Heart right ventricle (tissue), 16 donors: ENCODE measurements around the gene MALRD1. TPM values are rescaled to one million over a fixed set of nuclear protein-coding genes. Genes with fewer than 3 reads are reported as not detected.

Experiments used
- ATAC-seq, 8 donors: fragments of 200-7000 bp; cut with Tn5 transposase; one replicate each; pipeline ENCODE4 v1.9.1; 2020; ENCODE audit warnings: mild to moderate bottlenecking in 8 of 8, moderate library complexity in 8 of 8, moderate number of reproducible peaks in 1 of 8
- DNase-seq, 2 donors: peaks; one replicate each; pipeline ENCODE4 v3.0.0-alpha.2; 2020
- H3K27ac ChIP-seq, 10 donors: fragments of 200-600 bp; sonication (generic) in 2 of 10; one replicate each; pipeline versions ENCODE4 v1.5.0 to v1.8.0; 2020 to 2022; ENCODE audit warnings: mild to moderate bottlenecking in 3 of 10
- H3K27me3 ChIP-seq, 7 donors: fragments of 200-600 bp; one replicate each; pipeline ENCODE4 v1.8.0; 2021 to 2022; ENCODE audit warnings: mild to moderate bottlenecking in 2 of 7
- H3K36me3 ChIP-seq, 9 donors: fragments of 200-600 bp; sonication (generic) in 1 of 9; one replicate each; pipeline versions ENCODE4 v1.5.0 to v1.8.0; 2020 to 2022; ENCODE audit warnings: mild to moderate bottlenecking in 2 of 9
- H3K4me1 ChIP-seq, 9 donors: fragments of 200-600 bp; sonication (generic) in 1 of 9; one replicate each; pipeline versions ENCODE4 v1.5.0 to v1.8.0; 2020 to 2022; ENCODE audit warnings: mild to moderate bottlenecking in 4 of 9
- H3K4me3 ChIP-seq, 10 donors: fragments of 200-600 bp; sonication (generic) in 2 of 10; one replicate each; pipeline versions ENCODE4 v1.5.0 to v1.8.0; 2020 to 2022; ENCODE audit warnings: mild to moderate bottlenecking in 7 of 10, moderate library complexity in 2 of 10
- H3K9me3 ChIP-seq, 11 donors: fragments of 200-600 bp in 10 of 11; sonication (generic) in 2 of 11; one replicate each; pipeline versions ENCODE4 v1.5.0 to v1.8.0; 2013 to 2022; ENCODE audit warnings: mild to moderate bottlenecking in 2 of 11, control low read depth in 1 of 11, moderate library complexity in 1 of 11
- CTCF ChIP-seq, 9 donors: fragments of 200-600 bp; sonication (generic) in 2 of 9; IDR thresholded peaks; one replicate each; pipeline versions ENCODE4 v1.5.0 to v1.8.0; 2021 to 2022; ENCODE audit warnings: antibody characterized with exemption in 9 of 9, mild to moderate bottlenecking in 5 of 9, moderate library complexity in 1 of 9
- WGBS, 2 donors: extraction: QIAGEN DNeasy Blood & Tissue Kit; methylation state at CpG; one replicate each; pipeline ENCODE4 v1.1.7; 2013; ENCODE audit warnings: inconsistent platforms in 1 of 2; 5-methylcytosine and 5-hydroxymethylcytosine counted together
- intact Hi-C, 10 donors: fragments of 100-400 bp; cut with DNase I; formaldehyde crosslinking; loops; one replicate each; pipeline versions ENCODE4 v1.11.1 to v1.14.2; 2022
- polyA plus RNA-seq, 2 donors: library from polyadenylated mRNA; stranded (reverse); fragments of 200-250 nt; gene quantifications; one replicate each; pipeline ENCODE4 v1.2.3, GENCODE V29; 2013
- total RNA-seq, 10 donors: library from RNA; stranded (reverse); fragmentation: NEBNext Ultra II Directional in 3 of 10; extraction: Animal tissue kit (Norgen Biotek cat#: 25700) in 3 of 10; gene quantifications; one replicate each; pipeline versions ENCODE4 v1.2.1 to v1.2.4, GENCODE V29; 2021 to 2023
- donor health status: Arrhythmogenic right ventricular cardiomyopathy.
- donor health status: ischemic (EF 13 %, LVEDD 7.1; RV severe dilation, severe dysfunction).
- donor health status: healthy with polysubstance abuse.
- donor health status: DM: no; HTN: yes; CAD: no.
- donor health status: DM: no; HTN: no; CAD: no.
- donor health status: ischemic (EF 25% LVEDD 6.9; RV normal size, moderate dysfunction).
- donor health status: ischemic (EF 25% LVEDD 5.7; RV mildly dilated, moderate dysfunction).
- donor health status: healthy.
- donor health status: DM: yes; HTN: yes; CAD: no.
- donor health status: Ischemic cardiomyopathy.
- donor health status: ischemic (EF 35%, LVEDD 5.7; RV mildly dilated, moderate dysfunction).
- donor health status: nonischemic (EF 11% LVEDD 7.7; RV severe dilation, severe dysfunction).
- donor health status: DM: yes; HTN: yes; CAD: no.
- donor health status: PGD.
- donor health status: ischemic (EF 29% LVEDD 5.4; RV normal size, mild dysfunction).
- donor health status: nonischemic (EF 23%, LVEDD 6.1; RV moderate dilation, normal function).

MALRD1 gene
- total and polyA plus RNA-seq, 12 donors, result 0.10 to 2.2 (median 0.47) TPM

- intact Hi-C loops, result no loop called here
- H3K4me1 ChIP-seq, result no peaks in the 10 kb centered on the region
- H3K27me3 ChIP-seq, result no peaks in the 10 kb centered on the region
- no peaks in the 10 kb centered on the region for H3K36me3 ChIP-seq
- peaks cover 0 to 10% (median 2%) of the 10 kb centered on the region in 11 donors for H3K9me3 ChIP-seq
- ATAC-seq (no peak), DNase-seq (no peak)
- 91 to 93% methylated on average over 2 of the region's 2 CpGs for WGBS, 2 donors
- no peak for TF ChIP-seq CTCF (IDR thresholded peaks at IDR 0.05)
- H3K27ac ChIP-seq, result no peak overlapping the region
- H3K4me3 ChIP-seq, result no peak overlapping the region
Observed at GRCh38 chr10:19549503-19549902, 500.9 kb downstream of the MALRD1 start.

DNA sequence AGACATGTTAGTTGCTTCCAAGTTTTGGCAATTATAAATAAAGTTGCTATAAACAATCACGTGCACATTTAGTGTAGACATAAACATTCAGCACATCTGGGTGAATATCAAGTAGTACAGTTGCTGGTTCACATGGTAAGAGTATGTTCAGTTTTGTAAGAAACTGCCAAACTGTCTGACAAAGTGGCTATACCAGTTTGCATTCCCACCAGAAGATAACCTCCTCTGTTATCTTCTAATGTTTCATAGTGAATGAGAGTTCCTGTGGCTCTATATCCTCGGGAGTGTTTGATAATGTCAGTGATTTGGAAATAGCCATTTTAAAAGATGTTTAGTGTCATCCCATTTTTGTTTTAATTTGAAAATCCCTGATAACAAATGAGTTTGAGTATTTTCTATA lies 508.1 kb downstream of the MALRD1 start:
- Histone ChIP-seq H3K4me1 (no peaks in the 10 kb centered on the region), H3K9me3 (peaks cover 0 to 6% (median 0%) of the 10 kb centered on the region in 11 donors), H3K27ac (no peak overlapping the region), H3K4me3 (no peak overlapping the region), H3K36me3 (no peaks in the 10 kb centered on the region), H3K27me3 (no peaks in the 10 kb centered on the region)
- TF ChIP-seq CTCF (IDR thresholded peaks at IDR 0.05), result no peak
- intact Hi-C loops, result no loop called here
- ATAC-seq (no peak), DNase-seq (no peak)
- WGBS, 2 donors, result 61 to 66% methylated on average over 2 of the region's 2 CpGs

GRCh38 chr10:19561181-19561580 lies 512.6 kb downstream of the MALRD1 start:
- Histone ChIP-seq H3K9me3 (peaks cover 0 to 6% (median 0%) of the 10 kb centered on the region in 11 donors), H3K4me3 (no peak overlapping the region), H3K36me3 (no peaks in the 10 kb centered on the region), H3K27me3 (no peaks in the 10 kb centered on the region), H3K4me1 (no peaks in the 10 kb centered on the region), H3K27ac (no peak overlapping the region)
- ATAC-seq (no peak), DNase-seq (no peak)
- intact Hi-C loops, result no loop called here
- no peak for TF ChIP-seq CTCF (IDR thresholded peaks at IDR 0.05)
- WGBS, 2 donors, result 90 to 94% methylated on average over 1 of the region's 1 CpG

- no peaks in the 10 kb centered on the region for H3K9me3 ChIP-seq
- H3K36me3 ChIP-seq, result no peaks in the 10 kb centered on the region
- 73 to 82% methylated on average over 4 of the region's 4 CpGs for WGBS, 2 donors
- H3K4me1 ChIP-seq, result no peaks in the 10 kb centered on the region
- intact Hi-C loops, result no loop called here
- ATAC-seq, result no peak
- H3K4me3 ChIP-seq, result no peak overlapping the region
- TF ChIP-seq CTCF (IDR thresholded peaks at IDR 0.05), result no peak
- no peak for DNase-seq
- no peaks in the 10 kb centered on the region for H3K27me3 ChIP-seq
- no peak overlapping the region for H3K27ac ChIP-seq
Observed at GRCh38 chr10:19563388-19564141, 515.0 kb downstream of the MALRD1 start.
